ENCODE results near the gene RAPGEF6. TPM values are rescaled to one million over a fixed set of nuclear protein-coding genes. Genes with fewer than 3 reads are reported as not detected.
"Not testable (repeated sequence)": the region's sequence is repeated elsewhere in the genome, so short reads cannot be mapped to it uniquely, and the experiment has no call there.

Gene RAPGEF6
- total and polyA plus RNA-seq, 2 experiments from 2014 or later: 6.9 to 8.6 TPM

GRCh38 chr5:131491749-131492148, 143.3 kb downstream of the RAPGEF6 start:
- Histone ChIP-seq H3K4me1 (ENCODE audit: insufficient read depth) (peaks cover 16% of the 10 kb centered on the region), H3K4me3 (no peak overlapping the region), H3K9me3 (ENCODE audit: low read depth) (no peaks in the 10 kb centered on the region), H3K9ac (no peak overlapping the region), H3K4me2 (ENCODE audit: unreplicated experiment) (no peak overlapping the region), H3K27ac (peak overlapping the region; percentile 26; the same call in 1 of the 2 replicates), H3K9me2 (ENCODE audit: insufficient read depth) (no peaks in the 10 kb centered on the region), H2AFZ (no peak overlapping the region), H3K36me3 (ENCODE audit: low read depth) (peaks cover 12% of the 10 kb centered on the region; the same call in 1 of the 2 replicates), H3F3A (ENCODE audit: insufficient read depth) (peaks cover 15% of the 10 kb centered on the region), H3K27me3 (replicated peaks; ENCODE audit: insufficient read depth) (no peaks in the 10 kb centered on the region), H4K20me1 (ENCODE audit: insufficient read depth) (no peaks in the 10 kb centered on the region), H3K79me2 (ENCODE audit: insufficient read depth) (no peaks in the 10 kb centered on the region)
- in situ Hi-C loops (cut with MboI): no loop called here
- TF ChIP-seq EZH2 (IDR thresholded peaks at IDR 0.05; ENCODE audit: insufficient read depth, poor library complexity, severe bottlenecking) (no peak), EZH2phosphoT487 (IDR thresholded peaks at IDR 0.05; ENCODE audit: insufficient read depth, low read depth) (no peak)
- peak; percentile 64 for DNase-seq
- 10 to 21% methylated on average over 1 of the region's 1 CpG for WGBS, 2 experiments (ENCODE audit: low coverage in 1 of 2, low lambda C conversion rate in 2 of 2, missing lambda C conversion rate in 2 of 2)

GRCh38 chr5:131488463-131488862, 146.6 kb downstream of the RAPGEF6 start:
- Histone ChIP-seq H3K9ac (peak overlapping the region; percentile 20; the same call in 1 of the 2 replicates), H3F3A (ENCODE audit: insufficient read depth) (peaks cover 15% of the 10 kb centered on the region), H3K79me2 (ENCODE audit: insufficient read depth) (no peaks in the 10 kb centered on the region), H3K27me3 (replicated peaks; ENCODE audit: insufficient read depth) (no peaks in the 10 kb centered on the region), H3K4me1 (ENCODE audit: insufficient read depth) (peaks cover 16% of the 10 kb centered on the region), H3K36me3 (ENCODE audit: low read depth) (peaks cover 11% of the 10 kb centered on the region; the same call in 1 of the 2 replicates), H4K20me1 (ENCODE audit: insufficient read depth) (no peaks in the 10 kb centered on the region), H3K9me3 (ENCODE audit: low read depth) (no peaks in the 10 kb centered on the region), H3K9me2 (ENCODE audit: insufficient read depth) (no peaks in the 10 kb centered on the region), H3K4me3 (no peak overlapping the region), H3K27ac (peak overlapping the region; percentile 28), H2AFZ (0 out of 2 replicates have a peak overlapping the region, but pooled peaks have one; percentile 3), H3K4me2 (ENCODE audit: unreplicated experiment) (no peak overlapping the region)
- WGBS, 2 experiments (ENCODE audit: low coverage in 1 of 2, low lambda C conversion rate in 2 of 2, missing lambda C conversion rate in 2 of 2): 55 to 59% methylated on average over 3 of the region's 3 CpGs
- peak; percentile 41 for DNase-seq
- in situ Hi-C loops (cut with MboI): no loop called here
- TF ChIP-seq EZH2phosphoT487 (IDR thresholded peaks at IDR 0.05; ENCODE audit: insufficient read depth, low read depth) (no peak), EZH2 (IDR thresholded peaks at IDR 0.05; ENCODE audit: insufficient read depth, poor library complexity, severe bottlenecking) (no peak)

DNA sequence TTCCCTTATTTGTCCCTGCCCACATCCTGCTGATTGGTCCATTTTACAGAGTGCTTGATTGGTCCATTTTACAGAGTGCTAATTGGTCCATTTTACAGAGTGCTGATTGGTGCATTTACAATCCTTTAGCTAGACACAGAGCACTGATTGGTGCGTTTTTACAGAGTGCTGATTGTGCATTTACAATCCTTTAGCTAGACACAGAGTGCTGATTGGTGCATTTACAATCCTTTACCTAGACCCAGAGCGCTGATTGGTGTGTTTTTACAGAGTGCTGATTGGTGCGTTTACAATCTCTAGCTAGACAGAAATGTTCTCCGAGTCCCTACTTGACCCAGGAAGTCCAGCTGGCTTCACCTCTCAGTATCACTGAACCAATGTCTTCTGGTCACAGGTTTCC, 147.7 kb downstream of the RAPGEF6 start:
- H3K36me3 ChIP-seq (ENCODE audit: low read depth): peaks cover 11% of the 10 kb centered on the region; the same call in 1 of the 2 replicates
- H3K9me2 ChIP-seq (ENCODE audit: insufficient read depth); H3K27ac ChIP-seq; H2AFZ ChIP-seq; DNase-seq; H3K79me2 ChIP-seq (ENCODE audit: insufficient read depth); H4K20me1 ChIP-seq (ENCODE audit: insufficient read depth); H3K9ac ChIP-seq; H3K27me3 ChIP-seq (replicated peaks; ENCODE audit: insufficient read depth); H3K4me2 ChIP-seq (ENCODE audit: unreplicated experiment); in situ Hi-C loops (cut with MboI); H3K4me3 ChIP-seq; H3K9me3 ChIP-seq (ENCODE audit: low read depth): not testable (repeated sequence)
- peaks cover 12% of the 10 kb centered on the region for H3F3A ChIP-seq (ENCODE audit: insufficient read depth)
- 96 to 100% methylated on average over 4 of the region's 4 CpGs for WGBS, 2 experiments (ENCODE audit: low coverage in 1 of 2, low lambda C conversion rate in 2 of 2, missing lambda C conversion rate in 2 of 2)
- H3K4me1 ChIP-seq (ENCODE audit: insufficient read depth): peaks cover 16% of the 10 kb centered on the region

- Histone ChIP-seq H3K79me2 (ENCODE audit: insufficient read depth) (no peaks in the 10 kb centered on the region), H3K4me1 (ENCODE audit: insufficient read depth) (no peaks in the 10 kb centered on the region), H2AFZ (no peak overlapping the region), H3K9me2 (ENCODE audit: insufficient read depth) (no peaks in the 10 kb centered on the region), H3K27me3 (replicated peaks; ENCODE audit: insufficient read depth) (no peaks in the 10 kb centered on the region), H3K9me3 (ENCODE audit: low read depth) (no peaks in the 10 kb centered on the region), H3K36me3 (ENCODE audit: low read depth) (peaks cover 18% of the 10 kb centered on the region; the same call in 1 of the 2 replicates), H3K27ac (no peak overlapping the region), H4K20me1 (ENCODE audit: insufficient read depth) (no peaks in the 10 kb centered on the region), H3K9ac (no peak overlapping the region), H3K4me3 (no peak overlapping the region), H3K4me2 (ENCODE audit: unreplicated experiment) (no peak overlapping the region), H3F3A (ENCODE audit: insufficient read depth) (no peaks in the 10 kb centered on the region)
- DNase-seq: no peak
- in situ Hi-C loops (cut with MboI): no loop called here
- 97 to 98% methylated on average over 2 of the region's 2 CpGs for WGBS, 2 experiments (ENCODE audit: low coverage in 1 of 2, low lambda C conversion rate in 2 of 2, missing lambda C conversion rate in 2 of 2)
- TF ChIP-seq EZH2phosphoT487 (IDR thresholded peaks at IDR 0.05; ENCODE audit: insufficient read depth, low read depth): no peak
- no peak for TF ChIP-seq EZH2 (IDR thresholded peaks at IDR 0.05; ENCODE audit: insufficient read depth, poor library complexity, severe bottlenecking)
These were observed 152.4 kb downstream of the RAPGEF6 start for GRCh38 chr5:131482617-131483016.

- H3K9me3 ChIP-seq (ENCODE audit: low read depth): no peaks in the 10 kb centered on the region
- no peaks in the 10 kb centered on the region for H3K9me2 ChIP-seq (ENCODE audit: insufficient read depth)
- peaks cover 7% of the 10 kb centered on the region; the same call in 1 of the 2 replicates for H3K36me3 ChIP-seq (ENCODE audit: low read depth)
- no peak overlapping the region for H2AFZ ChIP-seq
- WGBS, 2 experiments (ENCODE audit: low coverage in 1 of 2, low lambda C conversion rate in 2 of 2, missing lambda C conversion rate in 2 of 2): 93 to 100% methylated on average over 1 of the region's 1 CpG
- no peaks in the 10 kb centered on the region for H4K20me1 ChIP-seq (ENCODE audit: insufficient read depth)
- H3K4me3 ChIP-seq: no peak overlapping the region
- no peaks in the 10 kb centered on the region for H3K79me2 ChIP-seq (ENCODE audit: insufficient read depth)
- H3F3A ChIP-seq (ENCODE audit: insufficient read depth): no peaks in the 10 kb centered on the region
- H3K9ac ChIP-seq: no peak overlapping the region
- H3K4me1 ChIP-seq (ENCODE audit: insufficient read depth): no peaks in the 10 kb centered on the region
- no peak overlapping the region for H3K27ac ChIP-seq
- TF ChIP-seq EZH2phosphoT487 (IDR thresholded peaks at IDR 0.05; ENCODE audit: insufficient read depth, low read depth): no peak
- no peak for TF ChIP-seq EZH2 (IDR thresholded peaks at IDR 0.05; ENCODE audit: insufficient read depth, poor library complexity, severe bottlenecking)
- in situ Hi-C loops (cut with MboI): no loop called here
- DNase-seq: peak; percentile 17
- no peak overlapping the region for H3K4me2 ChIP-seq (ENCODE audit: unreplicated experiment)
- H3K27me3 ChIP-seq (replicated peaks; ENCODE audit: insufficient read depth): no peaks in the 10 kb centered on the region
These were observed 153.5 kb downstream of the RAPGEF6 start for GRCh38 chr5:131481569-131481968.

Data from GM23248 (cell line).